HG02943 (cell line): Measurements from ENCODE around the gene FLAD1.
"Not testable (repeated sequence)": the region's sequence is repeated elsewhere in the genome, so short reads cannot be mapped to it uniquely, and the experiment has no call there.

Source experiments
- ATAC-seq: cut with Tn5 transposase; IDR thresholded peaks from one replicate; pipeline ENCODE4 v1.9.1; 2021; ENCODE audit warnings: mild to moderate bottlenecking, low read depth, moderate library complexity; ENCODE audit not compliant: unreplicated experiment

Gene FLAD1

DNA sequence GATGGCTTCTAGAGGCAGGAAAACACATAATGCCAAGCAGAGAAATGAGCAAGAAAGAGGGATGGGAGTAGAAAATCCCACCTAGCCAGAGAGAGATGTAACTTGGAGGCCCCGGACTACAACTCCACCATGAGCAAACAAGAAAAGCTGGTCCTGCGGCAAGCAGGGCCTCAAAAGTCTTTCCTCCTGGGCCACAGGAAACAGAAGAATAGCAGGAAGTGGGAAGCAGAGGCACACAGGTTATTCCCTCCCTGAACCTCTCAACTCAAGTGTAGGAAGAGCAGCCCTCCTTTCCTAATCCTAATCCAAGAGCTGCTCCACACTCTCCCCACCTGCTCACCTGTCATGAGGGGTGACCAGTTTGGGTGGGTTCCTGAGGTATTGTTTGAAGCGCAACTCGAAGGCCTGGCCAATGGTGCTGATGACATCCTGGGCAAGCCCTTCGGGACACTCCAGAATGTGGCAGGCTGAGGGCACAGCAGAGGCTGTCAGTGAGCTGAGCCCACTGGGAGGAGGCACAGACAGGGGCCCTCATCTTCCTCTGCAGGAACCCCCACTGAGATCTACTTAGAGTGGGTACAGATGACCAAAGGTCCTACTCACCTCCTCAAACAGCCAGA, 15.7 kb upstream of the FLAD1 start:
- no peak for ATAC-seq

DNA sequence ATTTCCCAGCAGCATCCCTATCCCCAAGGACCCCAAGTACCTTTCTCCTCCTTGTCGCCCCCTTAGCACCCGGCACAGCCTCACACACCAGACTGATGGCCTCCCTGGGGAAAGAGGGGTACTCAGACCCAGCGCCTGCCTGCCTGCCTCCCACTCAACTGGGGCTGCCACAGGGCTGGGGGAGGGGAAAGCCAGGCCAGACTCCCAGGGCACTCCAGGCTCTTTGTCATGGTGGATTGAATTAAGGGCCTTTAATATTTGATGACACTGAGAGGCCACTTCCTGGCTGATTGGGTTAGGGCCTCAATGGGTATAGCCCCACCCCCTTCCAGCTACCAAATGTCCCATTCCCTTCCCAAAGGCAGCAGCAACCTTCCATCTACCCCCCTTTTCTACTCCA, 14.4 kb upstream of the FLAD1 start:
- ATAC-seq: no peak

DNA sequence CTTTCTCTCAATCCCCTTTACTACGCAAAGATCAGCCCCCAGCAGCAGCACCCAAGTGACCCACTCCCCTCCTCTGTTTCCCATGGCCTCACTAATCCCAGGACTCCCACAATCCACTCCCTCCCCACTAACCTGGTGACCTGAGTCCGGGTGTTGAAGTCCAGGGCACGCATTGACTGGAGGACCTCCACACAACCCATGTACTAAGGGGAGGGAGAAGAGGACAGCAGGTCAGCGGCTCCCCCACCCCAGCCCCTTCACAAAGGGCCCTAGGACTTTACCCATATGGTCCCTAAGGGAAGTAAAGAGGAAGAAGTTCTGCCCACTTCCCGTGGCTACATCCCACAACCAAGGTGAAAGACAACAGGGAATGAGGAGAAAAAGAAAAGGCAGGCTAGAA, 13.9 kb upstream of the FLAD1 start:
- no peak for ATAC-seq

DNA sequence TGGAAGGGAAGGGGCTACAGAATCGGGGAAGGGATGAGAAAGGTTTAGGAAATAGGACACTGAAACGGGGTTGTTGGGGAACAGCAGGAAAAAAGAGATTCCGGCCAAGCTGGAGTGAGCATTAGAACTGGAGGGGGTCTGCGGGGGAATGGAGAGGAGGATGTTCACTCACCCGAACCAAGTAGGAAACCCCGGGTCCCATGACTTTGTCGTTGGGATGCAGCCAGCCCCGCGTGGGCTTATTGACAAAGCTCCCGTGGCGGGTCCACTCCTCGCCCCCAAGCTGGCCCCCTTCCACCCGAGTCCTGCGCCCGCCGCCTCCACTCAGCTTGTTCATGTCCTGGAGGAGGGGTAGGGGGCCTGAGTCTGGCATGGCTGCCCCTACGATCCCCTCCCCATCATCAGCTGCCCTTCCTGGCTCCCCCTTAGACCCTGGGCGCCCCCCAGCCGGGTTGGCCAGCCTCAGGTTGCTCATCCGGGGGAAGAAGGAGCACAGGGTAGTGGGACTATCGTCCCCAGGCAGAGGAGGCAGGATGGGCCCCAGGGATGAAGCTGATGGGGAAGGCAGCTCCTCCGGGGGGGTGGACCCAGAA, 13.2 kb upstream of the FLAD1 start:
- ATAC-seq: no peak

DNA sequence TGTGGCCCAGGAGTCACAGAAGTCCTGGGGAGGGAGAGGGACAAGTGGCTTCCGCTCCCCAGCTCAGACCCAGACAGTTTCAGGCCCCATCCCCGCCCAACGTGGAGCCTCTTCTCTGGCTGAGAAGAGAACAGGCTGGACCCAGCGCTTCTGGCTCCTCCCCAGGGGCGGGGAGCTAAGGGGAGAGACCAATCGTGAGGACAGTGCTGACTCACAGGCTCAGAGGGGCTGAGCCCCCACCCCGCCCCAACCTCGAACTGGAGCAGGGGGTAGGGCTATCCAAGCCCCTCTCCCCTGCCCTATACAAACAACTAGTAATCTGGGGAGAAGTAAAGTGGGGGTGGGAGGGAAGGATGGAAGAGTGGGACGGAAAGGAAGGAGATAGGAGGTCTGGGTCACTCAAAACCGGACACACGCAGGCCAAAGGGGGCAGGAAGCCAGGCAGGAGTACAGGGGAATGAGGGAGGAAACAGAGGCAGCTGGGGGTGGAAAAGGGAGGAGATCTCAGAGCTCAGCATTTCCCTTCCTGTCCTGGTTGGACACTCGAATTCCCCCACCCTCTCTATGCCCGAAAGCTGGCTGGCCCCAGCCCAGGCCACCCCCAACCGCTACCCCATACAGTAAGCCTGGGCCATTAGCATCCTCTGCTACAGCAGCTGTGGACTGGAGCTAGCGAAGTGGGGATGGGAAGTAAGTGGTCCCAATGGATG, 12.4 kb upstream of the FLAD1 start, which contains the start of gene SHC1:
Gene SHC1, minus strand, starts transcription at position 117 of the 710 bp plus-strand sequence. CDS start 221 bp downstream, outside the sequence.
- no peak for ATAC-seq

DNA sequence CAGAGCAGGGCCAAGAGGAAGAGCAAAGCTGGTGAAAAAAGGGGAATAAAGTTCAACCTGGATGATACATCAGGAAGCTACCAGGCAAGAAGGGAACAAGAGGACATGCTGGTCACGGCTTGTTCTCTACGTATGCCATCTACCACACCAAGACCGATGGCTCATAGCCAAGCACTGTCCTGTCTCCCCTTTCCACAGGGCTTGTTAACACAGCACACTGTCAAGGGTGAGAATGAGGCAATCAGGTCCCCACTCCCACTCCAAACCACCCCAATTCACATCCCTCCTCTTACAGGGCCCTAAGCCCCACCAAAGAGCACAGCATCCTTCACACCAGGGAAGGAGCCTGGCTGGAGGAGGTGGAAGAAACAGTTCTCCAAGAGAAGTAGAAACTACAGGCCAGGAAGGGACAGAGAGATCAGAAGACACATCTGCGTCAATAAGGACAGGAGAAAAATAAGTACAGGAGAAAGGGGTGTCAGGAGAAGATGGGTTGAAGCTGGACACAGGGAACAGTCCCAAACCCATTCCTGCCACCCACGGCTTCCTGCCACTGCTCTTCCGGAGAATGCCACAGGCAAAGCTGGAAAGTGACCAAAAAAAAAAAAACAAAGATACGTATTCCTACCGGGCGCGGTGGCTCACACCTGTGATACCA, 11.7 kb upstream of the FLAD1 start:
- ATAC-seq: no peak

DNA sequence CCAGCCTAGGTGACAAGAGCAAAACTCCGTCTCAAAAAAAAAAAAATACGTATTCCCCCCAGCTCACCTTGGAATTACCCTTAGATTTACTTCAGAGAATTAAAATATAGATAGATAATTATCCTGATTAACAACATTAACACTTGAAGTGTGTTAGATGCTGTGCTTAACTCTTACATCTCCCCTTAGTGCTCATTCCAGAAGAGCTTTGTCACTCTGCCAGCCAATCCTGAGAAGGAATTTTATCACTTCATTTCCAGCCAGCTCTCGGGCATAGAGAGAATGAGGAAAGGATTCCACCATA, 11.0 kb upstream of the FLAD1 start:
- ATAC-seq: no peak

DNA sequence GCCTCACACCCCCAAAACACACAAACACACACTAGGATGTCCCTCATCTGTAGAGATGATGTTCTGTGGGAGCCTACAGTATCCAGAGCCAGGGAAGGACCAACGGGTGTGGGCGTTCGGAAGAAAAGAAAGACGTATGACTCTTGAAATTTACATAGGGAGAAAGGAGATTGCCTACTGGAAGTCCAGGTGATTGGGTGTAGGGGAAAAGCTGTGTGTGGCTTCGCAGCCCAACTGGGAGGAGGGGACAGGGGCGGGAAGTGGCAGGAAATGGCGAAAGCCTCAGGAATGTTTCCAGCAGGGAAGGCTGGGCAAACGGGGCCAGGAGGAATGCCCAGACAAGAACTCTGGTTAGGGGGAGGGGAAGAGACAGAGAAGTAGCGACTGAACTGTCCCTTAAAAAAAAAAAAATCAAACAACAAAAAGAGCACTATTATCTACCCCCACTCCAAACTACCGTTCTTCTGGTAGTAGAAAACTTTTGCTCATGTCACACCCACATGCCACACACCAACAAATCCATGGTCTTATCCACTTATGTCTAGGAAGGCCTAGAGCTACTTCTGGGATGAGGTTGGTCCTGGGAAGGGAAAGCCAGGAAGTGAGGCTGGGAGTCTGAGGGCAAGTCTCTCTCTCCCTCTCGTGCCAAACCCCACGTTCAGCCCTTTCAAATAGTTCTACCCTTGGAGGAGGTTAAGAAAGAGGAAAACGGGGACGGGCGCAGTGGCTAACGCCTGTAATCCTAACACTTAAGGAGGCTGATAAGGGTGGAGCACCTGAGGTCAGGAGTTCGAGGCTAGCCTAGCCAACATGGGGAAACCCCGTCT, 10.4 kb upstream of the FLAD1 start:
- ATAC-seq: no peak

DNA sequence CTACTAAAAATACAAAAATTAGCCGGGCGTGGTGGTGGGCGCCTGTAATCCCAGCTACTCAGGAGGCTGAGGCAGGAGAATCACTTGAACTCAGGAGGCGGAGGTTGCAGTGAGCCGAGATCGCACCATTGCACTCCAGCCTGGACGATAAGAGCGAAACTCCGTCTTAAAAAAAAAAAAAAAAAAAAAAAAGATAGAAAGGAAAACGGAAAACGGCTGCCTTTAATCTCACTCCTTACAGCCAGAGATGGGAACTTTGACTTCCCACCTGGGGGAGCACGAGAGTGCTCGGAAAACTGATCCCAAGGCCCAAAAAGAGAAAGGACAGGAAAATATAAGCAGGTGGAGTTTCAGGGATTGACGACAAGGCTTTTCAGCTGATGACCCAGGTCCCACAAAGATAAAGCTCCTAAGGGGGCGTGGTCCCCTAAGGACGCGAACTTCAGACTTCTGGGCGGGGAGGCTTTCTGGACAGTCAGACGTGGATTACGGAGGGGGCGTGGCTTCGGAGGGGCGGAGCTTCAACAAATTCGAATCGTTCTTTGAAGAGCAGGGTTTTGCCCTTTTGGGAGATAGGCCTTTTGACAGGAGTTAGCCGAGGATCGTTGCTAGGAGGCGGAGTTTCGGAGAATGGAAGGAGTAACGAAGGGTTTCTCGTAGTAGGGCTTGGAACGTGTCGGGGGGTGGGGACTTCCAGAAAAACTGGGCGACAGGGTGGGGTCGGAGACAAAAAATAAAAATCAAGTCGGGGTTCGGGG, 9.6 kb upstream of the FLAD1 start:
- ATAC-seq: peak; percentile 22

DNA sequence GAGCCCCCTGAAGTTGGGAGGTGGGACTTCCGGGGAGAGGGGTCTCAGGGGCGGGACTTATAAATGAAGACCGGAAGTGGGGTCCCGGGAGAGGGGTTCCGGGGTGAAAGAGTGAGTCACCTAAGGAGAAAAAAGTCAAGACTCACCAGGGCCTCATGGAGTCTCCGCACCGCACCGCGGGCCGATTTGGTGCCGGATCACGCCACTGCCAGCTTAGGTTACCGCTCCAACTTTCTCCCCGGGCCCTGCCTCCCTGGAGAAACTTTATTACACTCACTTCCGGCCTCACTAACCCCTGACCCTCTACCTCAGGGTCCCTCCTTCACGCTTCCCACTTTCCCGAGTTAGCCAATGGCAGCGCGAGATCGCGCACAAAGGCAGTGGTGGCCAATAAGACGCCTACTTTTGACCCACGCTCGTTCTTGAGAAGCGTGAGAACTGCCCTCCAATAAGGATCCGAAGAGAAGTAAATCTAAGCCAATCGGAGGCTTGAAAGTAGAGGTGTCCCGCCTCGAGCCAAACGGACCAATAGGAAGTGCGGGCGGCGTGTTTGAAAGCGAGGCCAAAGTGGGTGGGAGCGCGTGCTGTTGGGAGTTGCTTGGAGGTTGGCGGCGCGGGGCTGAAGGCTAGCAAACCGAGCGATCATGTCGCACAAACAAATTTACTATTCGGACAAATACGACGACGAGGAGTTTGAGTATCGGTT, 8.9 kb upstream of the FLAD1 start, which contains the start of gene CKS1B:
Gene CKS1B, plus strand, starts transcription at position 580 of the 706 bp plus-strand sequence. Its CDS starts 65 bp downstream, at position 645.
- ATAC-seq: peak; percentile 77

DNA sequence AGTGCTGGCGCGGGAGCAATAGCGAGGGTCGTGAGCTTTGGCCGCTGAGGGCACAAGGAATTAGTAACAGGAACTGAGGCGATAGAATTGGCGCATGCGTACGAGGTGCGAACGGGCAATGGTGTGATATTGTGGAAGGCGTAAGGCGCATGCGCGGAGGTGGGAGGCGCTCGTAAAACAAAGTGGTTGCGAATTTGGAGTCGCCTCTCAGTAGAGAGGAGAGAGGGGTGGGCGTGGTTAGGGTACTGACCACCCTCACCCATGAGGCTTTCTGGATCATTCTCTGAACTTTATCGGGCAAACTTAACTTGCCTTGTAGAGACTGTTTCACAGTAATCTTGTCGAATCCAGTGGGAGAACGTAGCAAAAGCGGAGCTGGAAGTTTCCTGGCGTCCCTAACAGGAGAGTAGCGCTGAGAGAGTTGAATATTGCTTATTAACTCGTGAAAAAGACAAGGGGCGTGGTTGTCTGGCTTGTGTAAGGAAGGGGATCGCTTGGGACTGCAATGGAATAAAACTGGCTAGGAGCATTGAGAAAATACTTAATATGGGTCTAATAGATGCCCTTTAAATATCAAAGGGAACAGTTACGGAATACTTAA, 8.2 kb upstream of the FLAD1 start:
- peak; percentile 52 for ATAC-seq

DNA sequence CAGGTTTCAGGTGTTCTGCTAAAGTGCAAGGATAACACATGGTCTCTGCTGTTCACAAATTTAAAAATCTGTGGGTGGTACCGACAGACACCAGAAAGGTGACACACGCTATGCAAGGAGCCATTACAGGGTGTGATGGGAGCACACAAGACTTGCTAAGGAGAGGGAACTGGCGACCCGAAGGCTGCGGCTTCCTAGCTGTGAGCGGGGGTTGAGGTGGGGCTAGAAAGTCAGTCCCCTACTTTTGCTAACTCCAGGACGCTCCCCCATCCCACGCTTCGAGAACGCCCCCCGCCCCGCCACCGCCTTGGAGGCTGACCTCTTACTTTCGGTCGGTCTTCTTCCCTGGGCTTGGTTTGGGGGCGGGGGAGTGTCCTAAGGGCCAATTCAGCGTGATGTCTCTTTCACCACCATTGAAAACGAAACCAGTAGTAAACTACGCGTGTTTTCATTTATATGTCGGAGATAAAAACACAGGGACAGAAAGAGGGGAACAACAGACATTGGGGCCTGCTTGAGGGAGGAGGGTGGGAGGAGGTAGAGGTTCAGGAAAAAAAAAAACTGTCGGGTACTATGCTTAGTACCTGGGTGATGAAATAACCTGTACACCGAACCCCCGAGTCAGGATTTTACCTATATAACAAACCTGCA, 7.6 kb upstream of the FLAD1 start:
- no peak for ATAC-seq

DNA sequence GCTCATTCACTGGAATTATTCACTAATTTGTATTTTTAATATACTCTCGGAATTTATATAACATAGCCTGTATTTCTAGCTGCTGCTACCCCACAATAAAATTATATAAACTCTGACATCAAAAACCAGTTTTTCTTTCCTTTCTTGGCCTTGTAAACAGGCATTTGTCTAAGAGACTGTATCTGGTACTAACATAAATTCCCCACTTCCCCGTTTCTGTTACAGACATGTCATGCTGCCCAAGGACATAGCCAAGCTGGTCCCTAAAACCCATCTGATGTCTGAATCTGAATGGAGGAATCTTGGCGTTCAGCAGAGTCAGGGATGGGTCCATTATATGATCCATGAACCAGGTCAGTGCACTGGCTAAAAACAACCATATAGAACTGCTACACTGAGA, 5.4 kb upstream of the FLAD1 start:
- ATAC-seq: not testable (repeated sequence)

DNA sequence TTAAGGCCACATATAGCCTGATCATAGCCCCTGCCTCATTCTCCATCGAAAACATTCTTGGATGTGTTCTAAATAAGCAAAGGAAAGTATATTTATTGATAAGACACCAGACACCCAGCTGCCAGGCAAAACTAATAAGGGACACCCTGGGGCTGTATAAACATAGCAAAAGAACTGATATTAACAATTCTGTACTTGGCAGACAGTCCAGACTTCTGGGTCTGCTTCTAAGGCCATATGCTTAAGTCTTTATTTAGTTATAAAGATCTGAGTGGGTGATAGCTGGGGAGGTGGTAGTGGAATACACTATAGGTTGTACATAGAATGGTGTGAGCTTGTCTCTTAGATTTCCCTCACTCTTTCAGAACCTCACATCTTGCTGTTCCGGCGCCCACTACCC, 4.8 kb upstream of the FLAD1 start:
- ATAC-seq: no peak

DNA sequence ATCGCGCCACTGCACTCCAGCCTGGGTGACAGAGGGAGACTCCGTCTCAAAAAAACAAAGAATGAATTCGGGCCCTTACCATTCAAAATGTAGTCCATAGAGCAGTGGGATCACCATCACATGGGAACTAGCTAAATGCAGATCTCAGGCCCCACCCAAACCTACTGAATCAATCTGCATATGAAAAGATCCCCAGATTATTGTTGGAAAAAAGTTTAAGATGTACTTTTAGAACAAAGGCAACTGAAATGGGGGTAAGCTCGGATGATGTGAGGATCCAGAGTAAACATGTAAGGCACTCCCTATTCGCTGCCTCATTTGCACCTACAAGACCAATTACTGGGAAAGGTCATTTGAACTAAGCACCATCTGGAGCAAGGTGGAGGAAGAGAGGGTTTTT, 803 bp upstream of the FLAD1 start:
- no peak for ATAC-seq

DNA sequence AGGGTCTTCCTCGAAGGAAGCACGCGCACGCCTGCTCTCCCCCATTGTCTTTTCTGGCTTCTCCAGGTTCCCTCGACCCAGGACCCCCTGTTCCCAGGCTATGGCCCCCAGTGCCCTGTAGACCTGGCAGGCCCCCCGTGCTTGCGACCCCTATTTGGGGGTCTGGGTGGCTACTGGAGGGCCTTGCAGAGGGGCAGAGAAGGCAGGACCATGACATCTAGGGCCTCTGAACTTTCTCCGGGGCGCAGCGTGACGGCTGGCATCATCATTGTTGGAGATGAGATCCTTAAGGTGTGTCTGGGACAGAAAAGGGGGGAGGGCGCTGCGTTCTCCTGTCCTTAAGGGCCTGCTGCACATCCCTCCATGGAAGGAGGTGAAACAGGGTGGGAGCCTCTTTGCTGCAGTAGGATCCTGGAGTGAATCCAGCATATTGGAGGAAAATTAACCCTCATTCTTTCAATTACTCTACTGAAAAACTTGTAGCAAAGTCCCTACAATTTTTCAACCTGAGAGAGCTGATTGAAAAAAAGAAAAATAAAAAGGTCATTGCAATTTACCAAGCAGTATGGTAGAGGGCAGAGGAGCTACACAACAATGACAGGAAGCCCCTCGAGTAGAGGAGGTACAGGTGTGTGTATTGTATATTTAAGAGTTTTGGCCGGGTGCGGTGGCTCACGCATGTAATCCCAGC, 777 bp downstream of the FLAD1 start:
- ATAC-seq: no peak

DNA sequence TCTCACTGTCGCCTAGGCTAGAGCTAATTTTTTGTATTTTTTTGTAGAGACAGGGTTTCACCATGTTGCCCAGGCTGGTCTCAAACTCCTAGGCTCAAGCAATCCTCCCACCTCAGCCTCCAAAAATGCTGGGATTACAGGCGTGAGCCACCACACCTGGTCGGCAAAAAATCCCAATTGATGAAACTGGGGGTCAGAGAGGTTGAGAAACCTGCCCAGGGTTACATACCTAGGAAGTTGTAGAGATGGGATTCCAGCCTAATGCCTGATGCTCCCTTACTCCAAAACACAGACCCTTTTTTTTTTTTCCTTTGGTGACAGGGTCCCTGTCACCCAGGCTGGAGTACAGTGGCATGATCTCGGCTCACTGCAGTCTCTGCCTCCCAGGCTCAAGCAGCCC, 3.6 kb downstream of the FLAD1 start:
- ATAC-seq: not testable (repeated sequence)

DNA sequence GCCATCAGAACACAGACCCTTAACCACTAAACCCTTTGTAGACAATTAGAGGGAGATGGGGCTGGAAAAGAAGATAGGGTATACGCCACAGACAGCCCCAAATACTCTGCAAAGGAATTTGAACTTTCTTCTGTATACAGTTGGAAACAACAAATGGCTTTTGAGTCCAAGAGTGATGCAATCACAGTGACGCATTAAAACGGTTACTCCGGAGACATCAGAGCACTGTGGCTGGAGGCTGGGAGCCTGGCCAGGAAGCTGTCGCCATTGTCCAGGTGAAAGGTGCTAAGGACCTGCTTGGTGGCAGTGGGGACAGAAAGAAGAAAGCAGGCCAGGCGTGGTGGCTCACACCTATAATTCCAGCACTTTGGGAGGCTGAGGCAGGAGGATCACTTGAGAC, 4.2 kb downstream of the FLAD1 start:
- no peak for ATAC-seq
